Measurements from ENCODE around the gene ZNF407.

Gene ZNF407

DNA sequence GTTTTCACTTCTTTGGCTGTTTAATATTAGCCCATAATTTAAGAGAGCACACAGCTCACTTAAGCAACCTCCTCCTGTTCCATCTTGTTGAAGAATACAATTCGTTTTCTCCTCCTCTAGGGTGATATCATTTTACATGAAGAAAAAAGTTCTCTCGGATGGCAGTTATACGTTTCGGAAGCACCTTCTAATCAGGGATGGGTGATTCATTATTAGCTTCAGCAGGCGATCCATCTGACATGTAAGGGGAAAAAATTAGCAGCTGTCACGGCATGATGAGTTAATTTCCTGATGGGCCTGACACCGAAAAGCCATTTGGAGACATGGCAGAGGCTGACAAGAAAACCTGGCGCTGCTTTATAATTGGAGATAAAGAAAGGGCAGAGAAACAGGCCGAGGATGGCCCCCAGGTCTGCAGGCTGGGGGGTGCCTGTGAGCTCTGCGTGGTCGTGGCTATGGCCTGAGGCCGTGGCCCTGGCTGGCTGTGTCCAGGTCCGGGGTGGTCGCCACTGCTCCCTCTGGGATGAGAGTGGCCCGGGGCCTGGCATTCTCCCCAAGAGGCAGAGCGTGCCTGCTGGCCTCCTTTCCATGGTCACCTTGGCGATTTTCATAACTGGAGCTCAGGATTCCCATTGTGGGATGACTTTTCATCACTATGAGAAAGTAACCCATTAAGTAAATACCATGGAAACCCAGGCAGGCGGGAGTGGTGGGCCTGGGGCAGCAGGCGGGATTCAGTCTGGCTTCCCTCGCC lies 471.2 kb downstream of the ZNF407 start:
- DNase-seq: no peak
- Histone ChIP-seq H3K4me3 (ENCODE audit: low read depth in 1 of 2, low read length in 2 of 2) (no peak overlapping the region; a peak in 1 of 4 replicates), H3K9me3 (ENCODE audit: insufficient read depth, low read length, severe bottlenecking) (no peaks in the 10 kb centered on the region), H2AFZ (ENCODE audit: low read depth, low read length) (no peak overlapping the region), H3K27ac (ENCODE audit: low read length) (no peak overlapping the region), H3K9ac (ENCODE audit: low read depth, low read length) (no peak overlapping the region), H3K27me3 (ENCODE audit: insufficient read depth, low read length, poor library complexity) (no peaks in the 10 kb centered on the region), H3K36me3 (ENCODE audit: insufficient read depth, low read length) (peaks cover 8% of the 10 kb centered on the region; the same call in 1 of the 2 replicates), H3K4me1 (ENCODE audit: insufficient read depth, low read length) (peaks cover 33% of the 10 kb centered on the region), H3K4me2 (ENCODE audit: insufficient read depth, low read length) (no peak overlapping the region), H3K79me2 (ENCODE audit: insufficient read depth, low read length) (peaks cover 7% of the 10 kb centered on the region), H4K20me1 (ENCODE audit: insufficient read depth, low read length) (no peaks in the 10 kb centered on the region)
- TF ChIP-seq, protein P1, sequence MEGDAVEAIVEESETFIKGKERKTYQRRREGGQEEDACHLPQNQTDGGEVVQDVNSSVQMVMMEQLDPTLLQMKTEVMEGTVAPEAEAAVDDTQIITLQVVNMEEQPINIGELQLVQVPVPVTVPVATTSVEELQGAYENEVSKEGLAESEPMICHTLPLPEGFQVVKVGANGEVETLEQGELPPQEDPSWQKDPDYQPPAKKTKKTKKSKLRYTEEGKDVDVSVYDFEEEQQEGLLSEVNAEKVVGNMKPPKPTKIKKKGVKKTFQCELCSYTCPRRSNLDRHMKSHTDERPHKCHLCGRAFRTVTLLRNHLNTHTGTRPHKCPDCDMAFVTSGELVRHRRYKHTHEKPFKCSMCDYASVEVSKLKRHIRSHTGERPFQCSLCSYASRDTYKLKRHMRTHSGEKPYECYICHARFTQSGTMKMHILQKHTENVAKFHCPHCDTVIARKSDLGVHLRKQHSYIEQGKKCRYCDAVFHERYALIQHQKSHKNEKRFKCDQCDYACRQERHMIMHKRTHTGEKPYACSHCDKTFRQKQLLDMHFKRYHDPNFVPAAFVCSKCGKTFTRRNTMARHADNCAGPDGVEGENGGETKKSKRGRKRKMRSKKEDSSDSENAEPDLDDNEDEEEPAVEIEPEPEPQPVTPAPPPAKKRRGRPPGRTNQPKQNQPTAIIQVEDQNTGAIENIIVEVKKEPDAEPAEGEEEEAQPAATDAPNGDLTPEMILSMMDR (IDR thresholded peaks at IDR 0.05; ENCODE audit: borderline replicate concordance, extremely low read depth, low read length, poor library complexity, severe bottlenecking): no peak
- no peak for TF ChIP-seq EZH2 (IDR thresholded peaks at IDR 0.05; ENCODE audit: borderline replicate concordance, low read depth, low read length, severe bottlenecking)
- ATAC-seq (ENCODE audit: insufficient read depth, low read depth): no peak

DNA sequence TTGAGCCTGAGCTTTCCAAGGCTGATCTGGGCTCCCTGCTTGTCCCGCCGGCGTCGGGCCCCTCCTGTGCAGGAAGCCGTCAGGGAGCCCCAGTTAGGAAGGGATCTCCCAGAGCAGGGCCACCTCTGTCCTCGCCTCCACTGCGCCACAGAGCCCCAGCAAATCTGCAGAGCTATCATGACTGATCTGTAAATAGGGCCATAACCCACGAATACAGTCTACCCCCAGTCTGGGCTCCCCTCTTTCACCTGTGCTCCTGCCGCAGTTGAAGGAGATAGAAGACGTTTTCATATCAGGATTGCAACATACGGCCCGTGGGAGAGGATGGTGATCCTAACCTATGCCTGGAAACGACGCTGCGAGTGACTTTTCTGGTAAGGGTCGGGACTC lies 472.6 kb downstream of the ZNF407 start:
- Histone ChIP-seq H3K4me3 (ENCODE audit: low read depth in 1 of 2, low read length in 2 of 2) (peak overlapping the region; percentile 23 to 68; a peak in 3 of 4 replicates), H4K20me1 (ENCODE audit: insufficient read depth, low read length) (no peaks in the 10 kb centered on the region), H3K27ac (ENCODE audit: low read length) (peak overlapping the region; percentile 96), H3K9ac (ENCODE audit: low read depth, low read length) (peak overlapping the region; percentile 64), H3K9me3 (ENCODE audit: insufficient read depth, low read length, severe bottlenecking) (no peaks in the 10 kb centered on the region), H3K4me1 (ENCODE audit: insufficient read depth, low read length) (peaks cover 33% of the 10 kb centered on the region), H2AFZ (ENCODE audit: low read depth, low read length) (peak overlapping the region; percentile 94), H3K79me2 (ENCODE audit: insufficient read depth, low read length) (peaks cover 7% of the 10 kb centered on the region), H3K27me3 (ENCODE audit: insufficient read depth, low read length, poor library complexity) (no peaks in the 10 kb centered on the region), H3K4me2 (ENCODE audit: insufficient read depth, low read length) (peak overlapping the region; percentile 75), H3K36me3 (ENCODE audit: insufficient read depth, low read length) (no peaks in the 10 kb centered on the region)
- ATAC-seq (ENCODE audit: insufficient read depth, low read depth) (no peak), DNase-seq (no peak)
- TF ChIP-seq EZH2 (IDR thresholded peaks at IDR 0.05; ENCODE audit: borderline replicate concordance, low read depth, low read length, severe bottlenecking): no peak
- TF ChIP-seq, protein P1 (IDR thresholded peaks at IDR 0.05; ENCODE audit: borderline replicate concordance, extremely low read depth, low read length, poor library complexity, severe bottlenecking): no peak

DNA sequence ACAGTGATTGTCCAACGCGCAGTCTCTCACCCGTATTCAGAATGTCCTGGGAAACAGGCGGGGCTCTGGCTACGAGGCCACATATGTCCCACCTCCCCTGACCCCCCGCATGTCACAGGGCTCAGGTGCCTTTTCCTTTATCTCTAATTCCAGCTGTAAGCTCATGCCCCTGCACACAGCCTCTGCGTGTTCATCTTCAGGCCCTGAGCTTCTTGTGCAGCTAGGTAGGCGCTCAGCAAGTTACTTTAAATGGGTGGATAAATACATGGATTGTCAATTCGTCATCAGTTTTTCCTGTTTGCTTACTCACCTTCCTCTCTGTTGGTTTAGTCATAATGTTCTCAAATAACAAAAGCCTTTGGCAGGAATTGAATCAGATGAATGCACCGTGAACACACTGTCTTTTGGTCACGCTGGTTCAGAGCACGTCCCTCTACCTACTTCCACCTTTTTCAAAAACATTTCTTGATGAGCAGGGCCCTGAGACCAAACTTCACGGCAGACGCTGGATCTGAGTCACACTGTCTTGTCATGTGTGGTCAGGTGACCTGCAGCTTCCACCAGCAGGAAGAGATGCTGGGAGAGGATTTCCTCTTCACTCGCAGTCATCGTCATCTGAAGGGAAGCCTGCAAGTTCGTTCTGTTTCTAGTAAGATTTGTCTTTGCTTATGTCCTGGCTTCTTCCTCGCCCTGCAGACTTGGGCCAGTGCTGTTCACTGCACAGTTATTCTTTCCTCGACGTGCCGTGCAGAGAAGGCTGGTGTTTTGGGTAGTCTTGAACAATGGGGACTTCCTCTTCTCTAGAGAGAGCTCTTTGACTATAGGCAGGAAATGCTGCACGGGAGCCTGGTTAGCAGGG lies 473.2 kb downstream of the ZNF407 start:
- Histone ChIP-seq H3K27ac (ENCODE audit: low read length) (peak overlapping the region; percentile 96), H3K4me1 (ENCODE audit: insufficient read depth, low read length) (peaks cover 33% of the 10 kb centered on the region), H3K27me3 (ENCODE audit: insufficient read depth, low read length, poor library complexity) (no peaks in the 10 kb centered on the region), H3K36me3 (ENCODE audit: insufficient read depth, low read length) (no peaks in the 10 kb centered on the region), H3K79me2 (ENCODE audit: insufficient read depth, low read length) (peaks cover 7% of the 10 kb centered on the region), H3K4me3 (ENCODE audit: low read depth in 1 of 2, low read length in 2 of 2) (peak overlapping the region; percentile 23 to 68; a peak in 3 of 4 replicates), H3K4me2 (ENCODE audit: insufficient read depth, low read length) (peak overlapping the region; percentile 75), H2AFZ (ENCODE audit: low read depth, low read length) (peak overlapping the region; percentile 94), H3K9ac (ENCODE audit: low read depth, low read length) (peak overlapping the region; percentile 64), H3K9me3 (ENCODE audit: insufficient read depth, low read length, severe bottlenecking) (no peaks in the 10 kb centered on the region), H4K20me1 (ENCODE audit: insufficient read depth, low read length) (no peaks in the 10 kb centered on the region)
- DNase-seq: peak; percentile 79
- TF ChIP-seq EZH2 (IDR thresholded peaks at IDR 0.05; ENCODE audit: borderline replicate concordance, low read depth, low read length, severe bottlenecking): no peak
- TF ChIP-seq, protein P1 (IDR thresholded peaks at IDR 0.05; ENCODE audit: borderline replicate concordance, extremely low read depth, low read length, poor library complexity, severe bottlenecking): no peak
- peak; percentile 92 for ATAC-seq (ENCODE audit: insufficient read depth, low read depth)

All from DND-41 (cell line).